B cell (primary cell): ENCODE measurements around the gene CBX3. TPM values are rescaled to one million over a fixed set of nuclear protein-coding genes. Genes with fewer than 3 reads are reported as not detected.

Experiments used
- ATAC-seq: fragments of 200-7000 bp; cut with Tn5 transposase; one replicate; pipeline ENCODE4 v1.10.0; 2021; ENCODE audit warnings: low read depth, mild to moderate bottlenecking, moderate number of reproducible peaks, moderate library complexity
- CTCF ChIA-PET: fragments of 350-600 bp; sonication (Branson Sonifier 250); formaldehyde crosslinking; loops from one replicate; lab custom pipeline; 2021; ENCODE audit warnings: antibody characterized with exemption, inconsistent platforms; lab: Charles Lee
- POLR2A ChIA-PET: fragments of 350-600 bp; sonication (Branson Sonifier 250); formaldehyde crosslinking; loops from one replicate; lab custom pipeline; 2021; ENCODE audit warnings: antibody characterized with exemption; lab: Charles Lee
- DNase-seq: peaks from one replicate; pipeline ENCODE4 v3.0.0; 2013
- H2AFZ ChIP-seq: 2 replicates; pipeline ENCODE4 v1.6.1; 2012; ENCODE audit warnings: mild to moderate bottlenecking, low read depth, low read length; ENCODE audit not compliant: insufficient read depth, poor library complexity, severe bottlenecking
- H3K27ac ChIP-seq, 2 donors: 1 replicate in 1 of 2; 2 replicates in 1 of 2; pipeline ENCODE4 v1.5.1; 2012 to 2013; ENCODE audit warnings: low read length in 2 of 2, mild to moderate bottlenecking in 2 of 2, moderate library complexity in 1 of 2
- H3K27me3 ChIP-seq, 4 experiments: fragments of 200-600 bp in 1 of 4; sonication (generic) in 1 of 4; replicated peaks in 1 of 4; 1 replicate in 2 of 4; 2 replicates in 2 of 4; pipeline versions ENCODE4 v1.6.1 to v1.7.0; 2013 to 2016; ENCODE audit warnings: low read length in 3 of 4, mild to moderate bottlenecking in 2 of 4, mixed read lengths in 1 of 4, moderate library complexity in 1 of 4; ENCODE audit not compliant: insufficient read depth in 4 of 4, control insufficient read depth in 3 of 4; ENCODE audit errors: control extremely low read depth in 1 of 4
- H3K36me3 ChIP-seq, 2 experiments: replicated peaks in 1 of 2; 1 replicate in 1 of 2; 2 replicates in 1 of 2; pipeline versions ENCODE4 v1.6.1 to v1.7.1; 2013; ENCODE audit warnings: low read length in 1 of 2; ENCODE audit not compliant: insufficient read depth in 2 of 2, control insufficient read depth in 1 of 2; ENCODE audit errors: control extremely low read depth in 1 of 2, extremely low read depth in 1 of 2
- H3K4me1 ChIP-seq, 2 donors: fragments of 200-600 bp in 1 of 2; sonication (generic) in 1 of 2; 1 replicate in 1 of 2; 2 replicates in 1 of 2; pipeline versions ENCODE4 v1.5.1 to v1.6.1; 2013 to 2017; ENCODE audit warnings: low read length in 2 of 2; ENCODE audit not compliant: control insufficient read depth in 2 of 2, insufficient read depth in 2 of 2
- H3K4me2 ChIP-seq: replicated peaks from 2 replicates; pipeline ENCODE3; 2012; ENCODE audit warnings: mild to moderate bottlenecking, low read depth, low read length; ENCODE audit not compliant: poor library complexity, severe bottlenecking
- H3K4me3 ChIP-seq, 5 experiments: fragments of 200-600 bp in 1 of 5; sonication (generic) in 1 of 5; 1 replicate in 3 of 5; 2 replicates in 2 of 5; pipeline versions ENCODE4 v1.5.1 to v1.7.0; 2011 to 2016; ENCODE audit warnings: low read length in 4 of 5, mild to moderate bottlenecking in 4 of 5, low read depth in 2 of 5, control low read depth in 1 of 5, moderate library complexity in 1 of 5; ENCODE audit not compliant: insufficient read depth in 1 of 5; ENCODE audit errors: control extremely low read depth in 1 of 5, extremely low read depth in 1 of 5
- H3K79me2 ChIP-seq: fragments of 200-600 bp; sonication (generic); one replicate; pipeline ENCODE4 v1.6.0; 2016; ENCODE audit warnings: low read length; ENCODE audit not compliant: control insufficient read depth, insufficient read depth
- H3K9ac ChIP-seq: fragments of 200-600 bp; sonication (generic); 2 replicates; pipeline ENCODE4 v1.6.1; 2017; ENCODE audit warnings: mild to moderate bottlenecking, low read length, moderate library complexity
- H3K9me3 ChIP-seq, 3 donors: one replicate each; pipeline versions ENCODE4 v1.6.1 to v1.7.1; 2013; ENCODE audit warnings: low read length in 2 of 3; ENCODE audit not compliant: control insufficient read depth in 2 of 3, insufficient read depth in 1 of 3; ENCODE audit errors: control extremely low read depth in 1 of 3
- H4K20me1 ChIP-seq: 2 replicates; pipeline ENCODE4 v1.6.0; 2012; ENCODE audit warnings: mild to moderate bottlenecking, low read length; ENCODE audit not compliant: insufficient read depth, control insufficient read depth, poor library complexity, severe bottlenecking
- H3K27ac Mint-ChIP-seq: one replicate; pipeline ENCODE4 v1.8.0; 2021; ENCODE audit warnings: mixed read lengths
- H3K27me3 Mint-ChIP-seq: one replicate; pipeline ENCODE4 v1.8.0; 2021; ENCODE audit warnings: mixed read lengths
- H3K4me1 Mint-ChIP-seq: one replicate; pipeline ENCODE4 v1.8.0; 2021; ENCODE audit warnings: mixed read lengths
- H3K4me3 Mint-ChIP-seq: one replicate; pipeline ENCODE4 v1.8.0; 2021; ENCODE audit warnings: mixed read lengths
- H3K9me3 Mint-ChIP-seq: one replicate; pipeline ENCODE4 v1.8.0; 2022; ENCODE audit warnings: mixed read lengths; ENCODE audit not compliant: insufficient read depth
- CTCF ChIP-seq: fragments of 200-600 bp; IDR thresholded peaks from one replicate; pipeline ENCODE4 v1.8.0; 2022; ENCODE audit warnings: antibody characterized with exemption, mild to moderate bottlenecking
- EZH2 ChIP-seq: IDR thresholded peaks from 2 replicates; pipeline ENCODE4 v1.6.1; 2012; ENCODE audit warnings: borderline replicate concordance, low read depth, mild to moderate bottlenecking, moderate library complexity, low read length; ENCODE audit not compliant: insufficient read depth, poor library complexity, severe bottlenecking
- WGBS: methylation state at CpG from one replicate; pipeline ENCODE4 v1.1.5; 2013; ENCODE audit warnings: missing lambda C conversion rate; ENCODE audit not compliant: insufficient coverage; 5-methylcytosine and 5-hydroxymethylcytosine counted together
- intact Hi-C: fragments of 100-400 bp; cut with micrococcal nuclease; formaldehyde crosslinking; loops from one replicate; pipeline ENCODE4 v1.10.0; 2022
- polyA plus RNA-seq: library from polyadenylated mRNA; depleted of rRNA; stranded (reverse); fragments of >200 nt; gene quantifications from 2 replicates; pipeline ENCODE4 v1.2.3, GENCODE V29; 2012
- total RNA-seq, 2 donors: library from RNA; stranded (reverse); fragments of 120-200 nt in 1 of 2; gene quantifications; 1 replicate in 1 of 2; 2 replicates in 1 of 2; pipeline versions ENCODE4 v1.2.3 to v1.2.4, GENCODE V29; 2013 to 2022

Gene CBX3
- total and polyA plus RNA-seq, 2 donors (not counting 1 experiment from before 2014, with no cell fraction given) = 43.9 to 126 TPM

- ATAC-seq = peak; percentile 65
- peak within 1 kb of the TSS; percentile 77 for H2AFZ ChIP-seq
- peak within 1 kb of the TSS; percentile 82 for H3K4me2 ChIP-seq
- ChIA-PET CTCF (interaction anchor here (1.0 to 9.6 kb wide), 13 partner anchors 8 to 306 kb away, joined by 4 to 114 read pairs (median 19); partner anchors contain the start of genes NFE2L3 and SNX10), POLR2A (interaction anchor here (0.6 to 3.3 kb wide), 19 partner anchors 8 to 1540 kb away, joined by 3 to 23 read pairs (median 4); partner anchors contain the start of gene NFE2L3)
- H3K27me3 ChIP-seq = no peaks in the 10 kb centered on the region
- under 1% methylated on average over 65 of the region's 71 CpGs for WGBS
- peaks cover 37 to 40% of the 10 kb centered on the region in 2 donors for H3K4me1 ChIP-seq
- peaks cover 0 to 40% of the 10 kb centered on the region in 2 experiments for H3K36me3 ChIP-seq
- no peaks in the 10 kb centered on the region for H3K9me3 ChIP-seq
- H3K4me3 ChIP-seq = peak within 1 kb of the TSS; percentile 80 to 100 (median 100)
- peak; percentile 100 for DNase-seq
- peaks cover 84% of the 10 kb centered on the region for H3K79me2 ChIP-seq
- intact Hi-C loops = loop anchor here (1.0 to 2.0 kb wide), 5 partner anchors 92 to 250 kb away; no protein-coding TSS in a partner anchor
- H3K27ac ChIP-seq = peak within 1 kb of the TSS; percentile 97 to 99
- H3K4me3 Mint-ChIP-seq = peak within 1 kb of the TSS; percentile 99
- TF ChIP-seq EZH2 (no peak), CTCF (no peak)
- peak within 1 kb of the TSS; percentile 100 for H3K27ac Mint-ChIP-seq
- peak within 1 kb of the TSS; percentile 100 for H3K9ac ChIP-seq
- peaks cover 53% of the 10 kb centered on the region for H3K4me1 Mint-ChIP-seq
- H4K20me1 ChIP-seq = peaks cover 63% of the 10 kb centered on the region
- no peaks in the 10 kb centered on the region for H3K27me3 Mint-ChIP-seq
- no peaks in the 10 kb centered on the region for H3K9me3 Mint-ChIP-seq
These were observed 900 bp upstream of the CBX3 start, which contains the start of gene HNRNPA2B1 for GRCh38 chr7:26200444-26201246. Gene HNRNPA2B1 (minus strand): TSS chr7:26200746. CDS start chr7:26200577, 169 bp downstream.
